HG03095 (cell line): ENCODE measurements around the gene CPZ.
"Not testable (repeated sequence)": the region's sequence is repeated elsewhere in the genome, so short reads cannot be mapped to it uniquely, and the experiment has no call there.

Source experiments
- ATAC-seq: cut with Tn5 transposase; IDR thresholded peaks from one replicate; pipeline ENCODE4 v1.9.1; 2021; ENCODE audit warnings: moderate library complexity; ENCODE audit not compliant: unreplicated experiment

CPZ gene

GRCh38 chr4:8648816-8649630, 56.5 kb downstream of the CPZ start:
- ATAC-seq = no peak

GRCh38 chr4:8649631-8650361, 57.2 kb downstream of the CPZ start:
- no peak for ATAC-seq

- ATAC-seq = no peak
Observed at GRCh38 chr4:8651661-8652180, 59.2 kb downstream of the CPZ start.

GRCh38 chr4:8652181-8653078, 59.9 kb downstream of the CPZ start:
- no peak for ATAC-seq

- ATAC-seq = no peak
Observed at GRCh38 chr4:8653326-8654000, 60.9 kb downstream of the CPZ start.

- ATAC-seq = not testable (repeated sequence)
Observed at GRCh38 chr4:8654139-8654538, 61.6 kb downstream of the CPZ start.

- ATAC-seq = no peak
Observed at GRCh38 chr4:8655411-8656184, 63.0 kb downstream of the CPZ start.

GRCh38 chr4:8656185-8656517, 63.6 kb downstream of the CPZ start:
- ATAC-seq = no peak

- ATAC-seq = no peak
Observed at GRCh38 chr4:8656711-8657380, 64.3 kb downstream of the CPZ start.

- ATAC-seq = no peak
Observed at GRCh38 chr4:8657381-8658088, 65.0 kb downstream of the CPZ start.

GRCh38 chr4:8662776-8663175, 70.2 kb downstream of the CPZ start:
- no peak for ATAC-seq

- no peak for ATAC-seq
Observed at GRCh38 chr4:8664031-8664805, 71.7 kb downstream of the CPZ start.

- ATAC-seq = no peak
Observed at GRCh38 chr4:8664976-8665375, 72.4 kb downstream of the CPZ start.

GRCh38 chr4:8665406-8666360, 73.1 kb downstream of the CPZ start:
- no peak for ATAC-seq

- ATAC-seq = no peak
Observed at GRCh38 chr4:8666581-8666980, 74.0 kb downstream of the CPZ start.
